H1 (cell line): Measurements from ENCODE around the gene ADM2. TPM values are rescaled to one million over a fixed set of nuclear protein-coding genes. Genes with fewer than 3 reads are reported as not detected.

Experiments used
- CTCF ChIA-PET: fragments of 300-600 bp; sonication (Branson Sonifier 250); formaldehyde crosslinking; loops from one replicate; lab custom pipeline; 2021; ENCODE audit not compliant: partially characterized antibody; lab: Charles Lee
- POLR2A ChIA-PET: fragments of 300-600 bp; sonication (Branson Sonifier 250); formaldehyde crosslinking; loops from one replicate; lab custom pipeline; 2021; ENCODE audit warnings: inconsistent platforms; ENCODE audit not compliant: partially characterized antibody; lab: Charles Lee
- DNase-seq, 2 experiments: peaks; one replicate each; pipeline versions ENCODE4 v3.0.0 to v3.0.0-alpha.2; 2010 to 2022; ENCODE audit warnings: low spot score in 2 of 2, low read depth in 1 of 2, mixed read lengths in 1 of 2
- FAIRE-seq: peaks from 2 replicates; lab custom pipeline; 2011; peaks lifted over from hg19 to GRCh38; lab: Jason Lieb, UNC
- H2AFZ ChIP-seq: 2 replicates; pipeline ENCODE4 v1.8.1; 2012; ENCODE audit warnings: low read length, inconsistent platforms
- H2AK5ac ChIP-seq: 2 replicates; pipeline ENCODE4 v1.6.1; 2013; ENCODE audit warnings: low read depth, low read length
- H2BK120ac ChIP-seq: replicated peaks from 2 replicates; pipeline ENCODE3; 2013; ENCODE audit warnings: low read depth, low read length, inconsistent platforms
- H2BK12ac ChIP-seq: 2 replicates; pipeline ENCODE4 v1.6.1; 2013; ENCODE audit warnings: low read depth, low read length
- H2BK15ac ChIP-seq: 2 replicates; pipeline ENCODE4 v1.6.1; 2013; ENCODE audit warnings: low read length
- H2BK20ac ChIP-seq: 2 replicates; pipeline ENCODE4 v1.6.1; 2013; ENCODE audit warnings: low read length
- H2BK5ac ChIP-seq: 2 replicates; pipeline ENCODE4 v1.6.1; 2013; ENCODE audit warnings: low read depth, low read length
- H3K14ac ChIP-seq: 2 replicates; pipeline ENCODE4 v1.6.1; 2013; ENCODE audit warnings: inconsistent platforms; ENCODE audit not compliant: insufficient read length
- H3K18ac ChIP-seq: 2 replicates; pipeline ENCODE4 v1.6.1; 2013; ENCODE audit warnings: low read length; ENCODE audit errors: extremely low read depth
- H3K23ac ChIP-seq: 2 replicates; pipeline ENCODE4 v1.6.1; 2013; ENCODE audit warnings: inconsistent platforms; ENCODE audit not compliant: insufficient read length
- H3K23me2 ChIP-seq: 2 replicates; pipeline ENCODE4 v1.6.1; 2013; ENCODE audit warnings: low read depth, low read length
- H3K27ac ChIP-seq: 2 replicates; pipeline ENCODE4 v1.6.1; 2011; ENCODE audit warnings: low read depth, low read length, inconsistent platforms
- H3K27me3 ChIP-seq, 4 experiments: replicated peaks in 1 of 4; 1 replicate in 1 of 4; 2 replicates in 3 of 4; pipeline versions ENCODE4 v1.6.1 to v1.8.1; 2011 to 2013; ENCODE audit warnings: low read length in 3 of 4, mild to moderate bottlenecking in 3 of 4, inconsistent platforms in 2 of 4, mixed read lengths in 2 of 4, moderate library complexity in 1 of 4; ENCODE audit not compliant: control insufficient read depth in 3 of 4, insufficient read depth in 3 of 4; ENCODE audit errors: extremely low read depth in 1 of 4
- H3K36me3 ChIP-seq, 4 experiments: 2 replicates each; pipeline versions ENCODE4 v1.6.1 to v1.8.1; 2011 to 2013; ENCODE audit warnings: mild to moderate bottlenecking in 4 of 4, low read length in 3 of 4, moderate library complexity in 2 of 4, control low read depth in 1 of 4, inconsistent platforms in 1 of 4; ENCODE audit not compliant: insufficient read depth in 4 of 4, control insufficient read depth in 2 of 4
- H3K4ac ChIP-seq: replicated peaks from 2 replicates; pipeline ENCODE3; 2013; ENCODE audit warnings: low read length, low read depth, mixed read lengths, inconsistent platforms; ENCODE audit not compliant: insufficient read length
- H3K4me1 ChIP-seq, 4 experiments: replicated peaks in 1 of 4; 1 replicate in 1 of 4; 2 replicates in 3 of 4; pipeline versions ENCODE4 v1.6.1 to v1.8.1; 2011 to 2013; ENCODE audit warnings: low read length in 3 of 4, inconsistent platforms in 2 of 4, mixed read lengths in 1 of 4; ENCODE audit not compliant: insufficient read depth in 4 of 4, control insufficient read depth in 3 of 4
- H3K4me2 ChIP-seq, 2 experiments: 2 replicates each; pipeline versions ENCODE4 v1.6.1 to v1.8.1; 2011 to 2013; ENCODE audit warnings: low read depth in 2 of 2, low read length in 2 of 2, control low read depth in 1 of 2, inconsistent platforms in 1 of 2, mild to moderate bottlenecking in 1 of 2; ENCODE audit not compliant: insufficient read depth in 1 of 2
- H3K4me3 ChIP-seq, 4 experiments: fragments of 200-600, 300-600 bp in 1 of 4; sonication (generic), shearing (Covaris generic), sonication (Bioruptor Twin) in 1 of 4; 2 replicates each; pipeline versions ENCODE4 v1.5.1 to v1.8.1; 2011 to 2016; ENCODE audit warnings: low read length in 4 of 4, low read depth in 3 of 4, control low read depth in 2 of 4, inconsistent platforms in 2 of 4, mild to moderate bottlenecking in 2 of 4, mixed read lengths in 1 of 4, moderate library complexity in 1 of 4; ENCODE audit not compliant: insufficient read depth in 2 of 4; ENCODE audit errors: extremely low read depth in 1 of 4
- H3K56ac ChIP-seq: replicated peaks from 2 replicates; pipeline ENCODE3; 2013; ENCODE audit warnings: low read depth, mild to moderate bottlenecking, mixed read lengths, low read length, inconsistent platforms; ENCODE audit not compliant: insufficient read length
- H3K79me1 ChIP-seq: 2 replicates; pipeline ENCODE4 v1.6.1; 2013; ENCODE audit warnings: low read depth, low read length, control low read depth
- H3K79me2 ChIP-seq, 2 experiments: 2 replicates each; pipeline versions ENCODE4 v1.6.1 to v1.8.1; 2012 to 2013; ENCODE audit warnings: low read length in 2 of 2, mild to moderate bottlenecking in 2 of 2, inconsistent platforms in 1 of 2; ENCODE audit not compliant: insufficient read depth in 2 of 2, control insufficient read depth in 1 of 2
- H3K9ac ChIP-seq, 4 experiments: replicated peaks in 1 of 4; 1 replicate in 1 of 4; 2 replicates in 3 of 4; pipeline versions ENCODE4 v1.6.1 to v1.8.1; 2011 to 2013; ENCODE audit warnings: low read depth in 3 of 4, low read length in 3 of 4, control low read depth in 2 of 4, mild to moderate bottlenecking in 2 of 4, moderate library complexity in 2 of 4, inconsistent platforms in 1 of 4; ENCODE audit errors: extremely low read depth in 1 of 4
- H3K9me3 ChIP-seq, 2 experiments: 2 replicates each; pipeline versions ENCODE4 v1.6.1 to v1.8.1; 2012 to 2013; ENCODE audit warnings: mild to moderate bottlenecking in 2 of 2, moderate library complexity in 2 of 2, control low read depth in 1 of 2, inconsistent platforms in 1 of 2, low read depth in 1 of 2, low read length in 1 of 2, mixed read lengths in 1 of 2; ENCODE audit not compliant: insufficient read depth in 2 of 2
- H4K20me1 ChIP-seq, 2 experiments: replicated peaks in 1 of 2; 2 replicates each; pipeline versions ENCODE3 to v1.8.1; 2011 to 2013; ENCODE audit warnings: inconsistent platforms in 2 of 2, low read length in 2 of 2, mild to moderate bottlenecking in 1 of 2; ENCODE audit not compliant: insufficient read depth in 2 of 2, control insufficient read depth in 1 of 2
- H4K5ac ChIP-seq: 2 replicates; pipeline ENCODE4 v1.6.1; 2013; ENCODE audit warnings: low read length, low read depth, mixed read lengths, inconsistent platforms; ENCODE audit not compliant: insufficient read length
- H4K8ac ChIP-seq: 2 replicates; pipeline ENCODE4 v1.8.0; 2013; ENCODE audit warnings: mild to moderate bottlenecking, moderate library complexity, low read length, inconsistent platforms; ENCODE audit not compliant: insufficient read depth; ENCODE audit errors: extremely low read depth
- H4K91ac ChIP-seq: replicated peaks from 2 replicates; pipeline ENCODE3; 2013; ENCODE audit warnings: low read length, mixed read lengths, inconsistent platforms; ENCODE audit not compliant: insufficient read length
- CHD2 ChIP-seq: IDR thresholded peaks from 2 replicates; pipeline ENCODE4 v1.6.1; 2012; ENCODE audit warnings: low read length, improper control_type of control experiment
- JUN ChIP-seq: IDR thresholded peaks from 2 replicates; pipeline ENCODE4 v1.6.1; 2011; ENCODE audit warnings: low read depth, mild to moderate bottlenecking, improper control_type of control experiment, low read length
- KDM1A ChIP-seq: fragments of 200-600, 300-600 bp; sonication (generic); IDR thresholded peaks from 2 replicates; pipeline ENCODE4 v1.7.1; 2016; ENCODE audit warnings: mild to moderate bottlenecking, low read length, borderline replicate concordance
- KDM4A ChIP-seq: IDR thresholded peaks from one replicate; pipeline ENCODE4 v1.7.1; 2012; ENCODE audit warnings: low read depth, mild to moderate bottlenecking, moderate library complexity, low read length, inconsistent platforms; ENCODE audit not compliant: severe bottlenecking
- NRF1 ChIP-seq: IDR thresholded peaks from 2 replicates; pipeline ENCODE4 v1.6.1; 2011; ENCODE audit warnings: mild to moderate bottlenecking, low read depth, low read length, improper control_type of control experiment
- POLR2A ChIP-seq, 2 experiments: IDR thresholded peaks; 1 replicate in 1 of 2; 2 replicates in 1 of 2; pipeline ENCODE4 v1.6.1; 2011; ENCODE audit warnings: low read depth in 2 of 2, low read length in 2 of 2, mild to moderate bottlenecking in 2 of 2; ENCODE audit errors: control extremely low read depth in 1 of 2
- POU5F1 ChIP-seq: IDR thresholded peaks from 2 replicates; pipeline ENCODE4 v1.6.1; 2011; ENCODE audit warnings: low read depth, mild to moderate bottlenecking, low read length, moderate library complexity
- RAD21 ChIP-seq, 2 experiments: IDR thresholded peaks in 1 of 2; conservative IDR thresholded peaks in 1 of 2; 2 replicates each; pipeline ENCODE4 v1.6.1; 2011; ENCODE audit warnings: low read depth in 2 of 2, low read length in 2 of 2, improper control_type of control experiment in 1 of 2, inconsistent platforms in 1 of 2, mild to moderate bottlenecking in 1 of 2, moderate library complexity in 1 of 2
- RBBP5 ChIP-seq: IDR thresholded peaks from 2 replicates; pipeline ENCODE4 v1.7.1; 2012; ENCODE audit warnings: low read depth, mild to moderate bottlenecking, inconsistent platforms, low read length, moderate library complexity, borderline replicate concordance
- SUZ12 ChIP-seq: fragments of 200-600 bp; sonication (generic); IDR thresholded peaks from 2 replicates; pipeline ENCODE4 v1.6.1; 2012; ENCODE audit warnings: mild to moderate bottlenecking, inconsistent platforms, low read length, moderate library complexity, mixed read lengths
- WGBS, 2 experiments: shearing (Covaris generic) in 1 of 2; methylation state at CpG; one replicate each; pipeline versions ENCODE4 v1.1.6 to v1.1.7; 2013 to 2015; ENCODE audit warnings: low lambda C conversion rate in 2 of 2, mixed read lengths in 2 of 2, inconsistent platforms in 1 of 2, low coverage in 1 of 2, missing lambda C conversion rate in 1 of 2; ENCODE audit not compliant: insufficient replicate concordance in 2 of 2, insufficient coverage in 1 of 2, insufficient read length in 1 of 2; ENCODE audit errors: extremely low coverage in 1 of 2, missing lambda C conversion rate in 1 of 2; 5-methylcytosine and 5-hydroxymethylcytosine counted together
- polyA plus RNA-seq, 7 experiments: library from polyadenylated mRNA; depleted of rRNA in 3 of 7; stranded (reverse) in 5 of 7; unstranded in 2 of 7; fragments of >200 nt in 5 of 7; fragments of 200-250 nt in 2 of 7; gene quantifications; 1 replicate in 5 of 7; 2 replicates in 1 of 7; 4 replicates in 1 of 7; pipeline versions ENCODE4 v1.2.1 to v1.2.3, GENCODE V29; 2011 to 2013; ENCODE audit warnings: missing spikeins in 2 of 7, mixed read lengths in 2 of 7
- total RNA-seq: library from RNA; stranded (reverse); fragmentation: NEBNext Ultra II Directional; extraction: Animal tissue kit (Norgen Biotek cat#: 25700); gene quantifications from 2 replicates; pipeline ENCODE4 v1.2.1, GENCODE V29; 2021
- TF ChIP-seq, protein P1 (sequence below): IDR thresholded peaks from 2 replicates; pipeline ENCODE4 v1.6.1; 2011; ENCODE audit warnings: low read length, improper control_type of control experiment
- TF ChIP-seq, protein P2 (sequence below): IDR thresholded peaks from 2 replicates; pipeline ENCODE4 v1.6.1; 2012; ENCODE audit warnings: inconsistent platforms

The ADM2 gene
- total and polyA plus RNA-seq, 2 of the 8 experiments (the other 6 are each of a cell fraction or from before 2014, with no cell fraction given): 3.3 to 7.5 TPM

DNA sequence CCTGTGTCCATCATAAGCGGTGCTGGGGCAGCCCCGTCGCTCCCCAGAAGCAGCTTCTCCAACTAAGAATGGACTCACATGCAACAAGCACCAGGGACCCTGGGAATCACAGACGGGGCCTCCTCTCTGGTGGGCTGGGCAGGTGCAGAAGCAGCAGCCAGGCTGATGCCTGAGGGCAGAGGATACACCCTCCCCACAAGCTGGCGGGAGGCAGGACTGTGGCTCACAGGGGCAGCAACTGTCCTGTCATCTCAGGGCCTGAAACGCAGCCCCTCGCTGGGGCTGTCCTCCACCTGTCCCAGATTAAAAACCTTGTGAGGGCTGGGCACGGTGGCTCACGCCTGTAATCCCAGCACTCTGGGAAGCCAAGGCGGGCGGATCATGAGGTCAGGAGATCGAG is 3.4 kb upstream of the ADM2 start:
- Histone ChIP-seq H2BK15ac (no peak overlapping the region), H3K4ac (no peak overlapping the region), H4K8ac (no peak overlapping the region), H3K79me1 (peaks cover 7% of the 10 kb centered on the region), H2BK120ac (no peak overlapping the region), H3K27me3 (peaks cover 1 to 22% (median 13%) of the 10 kb centered on the region in 4 experiments; a peak in 6 of 7 replicates), H2BK20ac (no peak overlapping the region), H2BK12ac (peak overlapping the region; percentile 39; the same call in 1 of the 2 replicates), H3K9ac (no peak overlapping the region), H3K56ac (no peak overlapping the region), H3K23ac (no peak overlapping the region), H3K4me1 (peaks cover 0 to 20% (median 10%) of the 10 kb centered on the region in 4 experiments; a peak in 5 of 7 replicates), H3K79me2 (peaks cover 0 to 14% of the 10 kb centered on the region in 2 experiments; a peak in 3 of 4 replicates), H2AK5ac (no peak overlapping the region), H3K9me3 (no peaks in the 10 kb centered on the region), H2AFZ (no peak overlapping the region), H4K20me1 (peaks cover 11 to 12% of the 10 kb centered on the region in 2 experiments), H3K27ac (no peak overlapping the region), H3K23me2 (peaks cover 12% of the 10 kb centered on the region; the same call in 1 of the 2 replicates), H4K5ac (no peak overlapping the region), H3K18ac (no peak overlapping the region), H3K4me2 (no peak overlapping the region), H3K36me3 (0 out of 8 replicates have a peak, but pooled peaks cover 0 to under 1% (median 0%) of the 10 kb centered on the region in 4 experiments), H3K4me3 (no peak overlapping the region), H4K91ac (peak overlapping the region; percentile 40), H3K14ac (no peak overlapping the region), H2BK5ac (peak overlapping the region; percentile 44; the same call in 1 of the 2 replicates)
- DNase-seq (no peak), FAIRE-seq (no peak)
- ChIA-PET CTCF (interaction anchor here (0.6 to 2.9 kb wide), 3 partner anchors 20 to 487 kb away, joined by 3 to 16 read pairs (median 4); no protein-coding TSS in a partner anchor), POLR2A (no interaction called here)
- WGBS, 2 experiments: 93% methylated on average over 12 of the region's 12 CpGs; no CpG with 5 or more reads in 1 of the 2 experiments
- TF ChIP-seq RBBP5 (no peak), KDM1A (no peak), POU5F1 (no peak), SUZ12 (no peak), NRF1 (no peak), CHD2 (no peak), POLR2A (IDR thresholded peaks at IDR 0.05; ENCODE audit: control extremely low read depth in 1 of 2, low read depth in 2 of 2, low read length in 2 of 2) (no peak), RAD21 (IDR thresholded peaks at IDR 0.05 in 1 of 2, conservative IDR thresholded peaks at IDR 0.05 in 1 of 2; ENCODE audit: low read depth in 2 of 2, low read length in 2 of 2) (no peak), KDM4A (no peak), JUN (no peak)
- TF ChIP-seq, protein P1, sequence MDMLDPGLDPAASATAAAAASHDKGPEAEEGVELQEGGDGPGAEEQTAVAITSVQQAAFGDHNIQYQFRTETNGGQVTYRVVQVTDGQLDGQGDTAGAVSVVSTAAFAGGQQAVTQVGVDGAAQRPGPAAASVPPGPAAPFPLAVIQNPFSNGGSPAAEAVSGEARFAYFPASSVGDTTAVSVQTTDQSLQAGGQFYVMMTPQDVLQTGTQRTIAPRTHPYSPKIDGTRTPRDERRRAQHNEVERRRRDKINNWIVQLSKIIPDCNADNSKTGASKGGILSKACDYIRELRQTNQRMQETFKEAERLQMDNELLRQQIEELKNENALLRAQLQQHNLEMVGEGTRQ: no peak
- TF ChIP-seq, protein P2, sequence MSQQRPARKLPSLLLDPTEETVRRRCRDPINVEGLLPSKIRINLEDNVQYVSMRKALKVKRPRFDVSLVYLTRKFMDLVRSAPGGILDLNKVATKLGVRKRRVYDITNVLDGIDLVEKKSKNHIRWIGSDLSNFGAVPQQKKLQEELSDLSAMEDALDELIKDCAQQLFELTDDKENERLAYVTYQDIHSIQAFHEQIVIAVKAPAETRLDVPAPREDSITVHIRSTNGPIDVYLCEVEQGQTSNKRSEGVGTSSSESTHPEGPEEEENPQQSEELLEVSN: no peak
